SU-DHL-6 (cell line): ENCODE measurements around the gene PRKN.

Experiments
- H2AFZ ChIP-seq: fragments of 200-600 bp; sonication (generic); 2 replicates; pipeline ENCODE4 v1.6.1; 2014; ENCODE audit warnings: low read depth, mild to moderate bottlenecking, moderate library complexity, mixed read lengths, antibody characterized with exemption, low read length; ENCODE audit not compliant: severe bottlenecking
- H3F3A ChIP-seq: fragments of 200-600 bp; shearing (Covaris generic); 2 replicates; pipeline ENCODE4 v1.6.0; 2016; ENCODE audit warnings: antibody characterized with exemption, mild to moderate bottlenecking; ENCODE audit not compliant: insufficient read depth
- H3K27ac ChIP-seq: fragments of 200-600 bp; sonication (generic); 2 replicates; pipeline ENCODE4 v1.5.1; 2016; ENCODE audit warnings: low read depth, mild to moderate bottlenecking, low read length, moderate library complexity, mixed read lengths
- H3K27me3 ChIP-seq: fragments of 200-600 bp; sonication (generic), shearing (Covaris generic); 2 replicates; pipeline ENCODE4 v1.6.0; 2014; ENCODE audit warnings: mild to moderate bottlenecking, low read length
- H3K36me3 ChIP-seq: fragments of 200-600 bp; sonication (generic); 2 replicates; pipeline ENCODE4 v1.6.1; 2014; ENCODE audit warnings: mild to moderate bottlenecking, low read length, mixed read lengths
- H3K4me2 ChIP-seq: fragments of 300-600, 200-600 bp; shearing (Covaris generic), sonication (generic); 2 replicates; pipeline ENCODE4 v1.6.0; 2014; ENCODE audit warnings: low read length, low read depth, mild to moderate bottlenecking; ENCODE audit not compliant: poor library complexity, severe bottlenecking
- H3K4me3 ChIP-seq: fragments of 200-600 bp; sonication (generic); 2 replicates; pipeline ENCODE4 v1.5.1; 2014; ENCODE audit warnings: antibody characterized with exemption, low read length, mild to moderate bottlenecking, mixed read lengths; ENCODE audit not compliant: insufficient read depth, poor library complexity, severe bottlenecking
- H3K79me2 ChIP-seq: fragments of 200-600 bp; sonication (generic); 2 replicates; pipeline ENCODE4 v1.6.1; 2014; ENCODE audit warnings: mild to moderate bottlenecking, low read length, moderate library complexity; ENCODE audit not compliant: insufficient read depth
- H3K9ac ChIP-seq: fragments of 200-600 bp; sonication (generic); 2 replicates; pipeline ENCODE4 v1.7.0; 2014; ENCODE audit warnings: mild to moderate bottlenecking, low read length
- H3K9me2 ChIP-seq: fragments of 200-600 bp; sonication (generic); replicated peaks from 2 replicates; pipeline ENCODE4 v1.6.1; 2014; ENCODE audit warnings: low read length; ENCODE audit not compliant: insufficient read depth
- H3K9me3 ChIP-seq: fragments of 200-600 bp; sonication (generic); 2 replicates; pipeline ENCODE4 v1.6.1; 2014; ENCODE audit warnings: low read length, mixed read lengths; ENCODE audit not compliant: insufficient read depth
- H4K20me1 ChIP-seq: fragments of 200-600 bp; sonication (generic); 2 replicates; pipeline ENCODE4 v1.6.1; 2014; ENCODE audit warnings: low read depth, mild to moderate bottlenecking, antibody characterized with exemption, low read length, moderate library complexity, mixed read lengths
- CTCF ChIP-seq: fragments of 200-600 bp; sonication (generic); IDR thresholded peaks from one replicate; pipeline ENCODE4 v1.5.1; 2017; ENCODE audit warnings: antibody characterized with exemption, mild to moderate bottlenecking, low read length, moderate library complexity; ENCODE audit not compliant: insufficient read depth, poor library complexity, severe bottlenecking
- EZH2phosphoT487 ChIP-seq: fragments of 200-600 bp; sonication (generic), shearing (Covaris generic); conservative IDR thresholded peaks from 2 replicates; pipeline ENCODE4 v1.6.1; 2018; ENCODE audit warnings: mild to moderate bottlenecking, antibody characterized with exemption, low read length, moderate library complexity, mixed read lengths

PRKN gene

DNA sequence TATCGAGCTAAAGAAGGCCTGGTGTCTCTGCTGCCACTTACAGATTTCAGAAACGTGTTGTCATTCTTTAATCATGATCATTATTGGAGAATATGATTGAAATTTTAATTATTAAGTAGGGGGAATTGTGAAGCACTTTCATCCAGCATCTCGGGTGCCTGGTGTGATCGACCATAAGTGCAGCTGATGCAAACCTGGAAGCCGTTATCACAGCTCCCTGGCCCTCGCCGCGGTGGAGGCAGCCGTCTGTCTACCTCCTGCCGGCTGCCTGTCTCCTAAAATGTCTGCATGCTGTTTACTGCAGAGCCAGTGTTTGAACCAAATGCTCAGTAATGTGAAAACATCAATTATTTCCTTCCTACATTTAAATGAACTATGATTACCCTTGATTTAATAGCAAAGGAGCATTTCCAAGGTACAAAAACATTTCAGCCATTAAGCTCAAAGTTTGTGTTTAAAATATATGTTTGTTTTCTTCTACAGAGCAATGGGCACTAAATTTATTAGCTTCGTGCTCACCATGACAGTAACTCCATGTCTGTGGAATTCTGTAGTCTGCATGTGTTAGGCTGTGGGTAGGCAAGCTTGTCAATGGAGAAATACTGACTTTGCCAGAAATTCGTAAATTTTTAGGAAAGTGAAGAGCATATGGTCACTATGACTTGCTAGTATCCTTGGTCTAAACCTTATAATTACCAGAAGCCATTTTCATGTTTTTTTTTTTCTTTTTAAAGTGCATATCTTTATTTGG, 1269.2 kb downstream of the PRKN start:
- no peaks in the 10 kb centered on the region for H3K9me3 ChIP-seq
- no peaks in the 10 kb centered on the region for H3F3A ChIP-seq
- H3K27ac ChIP-seq = no peak overlapping the region
- no peak overlapping the region for H3K4me3 ChIP-seq
- TF ChIP-seq CTCF = no peak
- TF ChIP-seq EZH2phosphoT487 = no peak
- H3K79me2 ChIP-seq = no peaks in the 10 kb centered on the region
- H4K20me1 ChIP-seq = no peaks in the 10 kb centered on the region
- no peaks in the 10 kb centered on the region for H3K27me3 ChIP-seq
- H3K36me3 ChIP-seq = no peaks in the 10 kb centered on the region
- no peak overlapping the region for H2AFZ ChIP-seq
- H3K4me2 ChIP-seq = no peak overlapping the region
- H3K9ac ChIP-seq = no peak overlapping the region
- H3K9me2 ChIP-seq = no peaks in the 10 kb centered on the region

DNA sequence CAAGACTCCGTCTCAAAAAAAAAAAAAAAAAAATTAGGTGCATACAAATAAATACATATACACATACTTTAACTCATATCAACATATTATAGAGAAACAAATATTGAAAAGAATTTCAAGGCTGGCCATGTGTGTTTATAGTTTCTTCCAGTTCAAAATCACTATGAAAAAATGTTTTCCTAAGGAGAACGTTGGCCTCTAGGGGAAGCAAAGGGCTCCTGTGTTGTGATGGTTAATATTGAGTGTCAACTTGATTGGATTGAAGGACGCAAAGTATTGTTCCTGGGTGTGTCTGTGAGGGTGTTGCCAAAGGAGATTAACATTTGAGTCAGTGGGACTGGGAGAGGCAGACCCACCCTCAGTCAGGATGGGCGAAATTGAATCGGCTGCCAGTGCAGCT, 1271.7 kb downstream of the PRKN start:
- Histone ChIP-seq H3K9me3 (no peaks in the 10 kb centered on the region), H3K4me3 (no peak overlapping the region), H2AFZ (no peak overlapping the region), H3K79me2 (no peaks in the 10 kb centered on the region), H3K9me2 (no peaks in the 10 kb centered on the region), H4K20me1 (no peaks in the 10 kb centered on the region), H3K9ac (no peak overlapping the region), H3K4me2 (no peak overlapping the region), H3K36me3 (no peaks in the 10 kb centered on the region), H3F3A (no peaks in the 10 kb centered on the region), H3K27me3 (no peaks in the 10 kb centered on the region), H3K27ac (no peak overlapping the region)
- no peak for TF ChIP-seq EZH2phosphoT487
- TF ChIP-seq CTCF = no peak

- no peak overlapping the region for H3K9ac ChIP-seq
- no peaks in the 10 kb centered on the region for H3K79me2 ChIP-seq
- H3F3A ChIP-seq = no peaks in the 10 kb centered on the region
Observed at GRCh38 chr6:161453558-161453957, 1274.0 kb downstream of the PRKN start.

More at GRCh38 chr6:161453558-161453957, 1274.0 kb downstream of the PRKN start:
- Histone ChIP-seq H4K20me1 (no peaks in the 10 kb centered on the region), H3K9me2 (no peaks in the 10 kb centered on the region), H3K4me2 (no peak overlapping the region), H3K9me3 (no peaks in the 10 kb centered on the region), H3K4me3 (no peak overlapping the region), H3K27ac (no peak overlapping the region), H3K36me3 (no peaks in the 10 kb centered on the region), H2AFZ (no peak overlapping the region), H3K27me3 (no peaks in the 10 kb centered on the region)
- TF ChIP-seq CTCF (no peak), EZH2phosphoT487 (no peak)
